ENCODE data around the gene VPS54.
"Not testable (repeated sequence)": the region's sequence is repeated elsewhere in the genome, so short reads cannot be mapped to it uniquely, and the experiment has no call there.

VPS54 gene

DNA sequence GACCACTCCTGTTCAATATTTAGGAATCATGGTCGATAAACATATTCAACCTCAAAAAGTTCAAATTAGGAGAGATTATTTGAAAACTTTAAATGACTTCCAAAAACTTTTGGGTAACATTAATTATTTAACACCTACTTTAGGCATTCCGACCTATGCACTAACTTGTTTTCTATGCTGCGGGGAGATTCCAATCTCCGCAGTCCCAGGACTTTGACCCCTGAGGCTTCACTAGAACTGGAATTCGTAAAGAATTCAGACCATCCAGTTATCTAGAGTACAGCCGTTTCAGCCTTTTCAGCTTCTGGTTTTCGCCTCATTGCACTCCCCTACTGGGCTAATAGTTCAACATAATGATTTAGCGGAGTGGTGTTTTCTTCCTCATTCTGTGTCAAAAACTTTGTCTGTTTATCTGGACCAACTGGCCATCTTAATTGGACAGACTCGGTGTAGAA is 26.1 kb downstream of the VPS54 start:
- not testable (repeated sequence) for DNase-seq

DNA sequence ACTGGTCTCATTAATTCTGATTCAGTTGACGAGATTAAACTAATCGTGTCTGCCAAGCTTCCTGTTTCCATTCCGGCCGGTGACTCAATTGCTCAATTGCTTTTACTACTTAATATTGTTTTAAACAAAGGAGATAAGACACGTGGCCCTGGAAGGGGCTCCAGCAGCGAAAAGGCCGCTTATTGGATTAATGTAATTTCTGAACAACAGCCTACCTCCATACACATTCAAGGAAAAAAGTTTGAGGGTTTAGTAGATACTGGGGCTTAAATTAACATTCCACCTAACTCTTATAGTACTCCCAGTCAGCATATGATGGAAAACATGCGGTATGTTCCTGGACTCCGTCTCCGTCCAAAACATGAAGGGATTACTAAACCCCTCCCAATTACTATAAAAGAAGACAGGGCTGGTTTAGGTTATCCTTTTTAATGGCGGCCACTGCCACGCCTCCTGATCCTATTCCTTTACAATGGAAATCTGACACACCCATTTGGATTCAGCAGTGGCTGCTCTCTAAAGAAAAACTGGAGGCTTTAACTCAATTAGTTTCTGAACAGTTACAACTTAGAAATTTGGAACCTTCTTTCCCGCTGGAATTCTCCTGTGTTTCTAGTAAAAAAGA is 27.1 kb downstream of the VPS54 start:
- DNase-seq = no peak

- DNase-seq = not testable (repeated sequence)
Measured at GRCh38 chr2:63991173-63991999, 27.8 kb downstream of the VPS54 start.

GRCh38 chr2:63990072-63990471 is 29.2 kb downstream of the VPS54 start:
- DNase-seq = no peak

DNA sequence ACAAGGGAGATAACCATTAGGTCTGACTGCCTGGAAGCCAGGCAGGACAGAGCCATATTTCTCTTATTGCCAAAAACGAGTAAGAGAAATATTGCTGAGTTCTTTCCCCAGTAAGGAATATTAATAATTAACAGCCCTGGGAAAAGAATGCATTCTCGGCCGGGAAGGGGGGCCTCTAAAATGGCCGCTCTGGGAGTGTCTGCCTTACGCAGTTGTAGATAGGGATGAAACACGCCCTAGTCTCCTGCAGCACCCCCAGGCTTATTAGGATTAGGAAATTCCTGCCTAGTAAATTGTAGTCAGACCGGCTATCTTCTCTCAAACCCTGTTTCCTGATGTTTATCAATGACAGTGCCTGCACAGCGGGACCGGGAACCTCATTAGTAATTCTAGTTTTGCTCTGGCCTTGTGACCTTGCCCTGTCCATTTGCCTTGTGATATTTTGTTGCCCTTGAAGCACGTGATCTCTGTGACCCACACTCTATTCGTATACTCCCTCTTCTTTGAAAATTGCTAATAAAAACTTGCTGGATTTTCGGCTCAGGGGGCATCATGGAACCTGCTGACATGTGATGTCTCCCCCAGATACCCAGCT is 30.3 kb downstream of the VPS54 start:
- not testable (repeated sequence) for DNase-seq

GRCh38 chr2:63984606-63985359 is 34.4 kb downstream of the VPS54 start:
- DNase-seq = no peak

GRCh38 chr2:63983986-63984605 is 35.1 kb downstream of the VPS54 start:
- no peak for DNase-seq

- DNase-seq = no peak
Measured at GRCh38 chr2:63982335-63982734, 36.9 kb downstream of the VPS54 start.

DNA sequence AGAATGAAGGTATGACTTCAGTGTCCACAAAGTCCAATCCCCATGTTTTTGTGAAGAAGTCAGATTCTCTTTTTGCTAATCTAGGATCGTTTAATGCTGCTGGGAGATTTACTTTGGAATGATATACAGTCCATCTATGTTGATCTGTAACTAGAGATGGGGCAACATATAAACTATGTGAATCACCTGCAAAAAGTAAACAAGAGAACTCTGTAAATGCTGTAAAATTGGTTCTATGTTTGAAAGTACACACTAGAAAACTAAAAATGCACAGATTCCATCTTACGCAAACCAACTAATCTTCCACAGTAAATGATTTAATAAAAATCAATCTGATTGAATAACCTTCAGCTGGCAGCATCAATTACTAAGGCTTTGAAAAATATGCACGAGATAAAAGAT is 37.5 kb downstream of the VPS54 start:
- DNase-seq = no peak

DNA sequence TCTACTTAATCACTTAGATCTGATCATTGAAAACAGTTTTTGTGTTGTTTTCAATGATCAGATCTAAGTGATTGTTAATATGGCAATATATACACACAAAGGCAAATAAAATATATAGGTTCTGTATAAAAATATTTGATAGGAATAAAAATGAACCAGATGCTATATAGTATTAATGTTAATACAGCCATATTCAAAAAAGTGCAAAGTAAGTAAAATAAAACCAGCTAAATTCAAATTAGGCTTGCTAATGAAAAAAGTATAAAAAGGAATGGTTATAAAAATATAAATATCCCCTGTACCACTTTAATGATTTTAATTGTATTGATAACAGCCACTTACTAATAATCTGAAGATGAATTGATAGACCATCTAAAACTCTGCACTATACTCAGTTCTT is 38.4 kb downstream of the VPS54 start:
- no peak for DNase-seq

GRCh38 chr2:63977904-63978303 is 41.3 kb downstream of the VPS54 start:
- DNase-seq = no peak

DNA sequence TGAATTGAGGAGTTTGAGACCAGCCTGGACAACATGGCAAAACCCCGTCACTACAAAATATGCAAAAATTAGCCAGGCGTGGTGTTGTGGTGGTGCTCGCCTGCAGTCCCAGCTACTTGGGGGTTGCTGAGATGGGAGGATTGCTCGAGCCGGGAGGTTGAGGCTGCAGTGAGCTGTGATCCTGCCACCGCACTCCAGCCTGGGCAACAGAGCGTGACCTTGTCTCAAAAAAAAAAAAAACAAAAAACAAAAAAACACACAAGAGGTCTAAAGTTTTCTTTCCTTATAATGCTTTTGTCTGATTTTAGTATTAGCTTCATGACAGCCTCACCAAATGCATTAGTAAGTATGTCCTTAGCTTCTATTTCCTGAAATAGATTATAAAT is 43.1 kb downstream of the VPS54 start:
- DNase-seq = no peak

- no peak for DNase-seq
Measured at GRCh38 chr2:63975437-63976124, 43.6 kb downstream of the VPS54 start.

DNA sequence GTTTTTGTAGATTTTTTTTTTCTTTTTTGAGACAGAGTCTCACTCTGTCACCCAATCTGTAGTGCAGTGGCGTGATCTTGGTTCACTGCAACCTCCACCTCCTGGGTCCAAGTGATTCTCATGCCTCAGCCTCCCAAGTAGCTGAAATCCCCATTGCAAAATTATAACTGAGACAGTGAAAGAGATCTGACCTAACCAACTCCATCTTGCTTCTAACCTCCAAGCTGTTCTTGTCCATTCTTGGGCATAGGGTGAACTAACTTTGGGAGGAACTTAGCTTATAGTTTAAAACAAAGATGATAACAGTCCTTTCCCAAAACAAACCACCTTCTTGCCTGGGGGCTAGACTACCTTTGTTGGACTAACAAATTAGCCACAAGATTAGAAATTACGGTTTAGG is 44.2 kb downstream of the VPS54 start:
- not testable (repeated sequence) for DNase-seq

GRCh38 chr2:63962186-63962585 is 57.0 kb downstream of the VPS54 start:
- DNase-seq = no peak

GRCh38 chr2:63950414-63950813 is 68.8 kb downstream of the VPS54 start:
- no peak for DNase-seq

DNA sequence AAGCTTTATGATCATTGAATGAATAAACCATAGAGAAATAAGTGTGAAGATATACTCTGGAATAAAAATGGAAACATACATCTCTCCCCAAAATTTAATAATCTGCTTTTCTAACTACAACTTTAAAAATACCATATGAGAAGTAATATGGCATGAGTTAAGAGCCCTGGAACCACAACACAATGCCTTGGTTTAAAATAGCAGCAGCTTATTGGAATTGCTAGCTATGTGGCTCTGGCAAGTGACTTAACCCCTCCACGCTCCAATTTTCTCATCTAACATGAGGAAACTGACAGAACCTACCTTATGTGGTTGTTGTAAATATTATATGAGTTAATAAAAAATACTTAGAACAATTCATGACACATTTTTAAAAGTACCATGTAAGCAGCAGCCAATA is 76.4 kb downstream of the VPS54 start:
- no peak for DNase-seq

DNA sequence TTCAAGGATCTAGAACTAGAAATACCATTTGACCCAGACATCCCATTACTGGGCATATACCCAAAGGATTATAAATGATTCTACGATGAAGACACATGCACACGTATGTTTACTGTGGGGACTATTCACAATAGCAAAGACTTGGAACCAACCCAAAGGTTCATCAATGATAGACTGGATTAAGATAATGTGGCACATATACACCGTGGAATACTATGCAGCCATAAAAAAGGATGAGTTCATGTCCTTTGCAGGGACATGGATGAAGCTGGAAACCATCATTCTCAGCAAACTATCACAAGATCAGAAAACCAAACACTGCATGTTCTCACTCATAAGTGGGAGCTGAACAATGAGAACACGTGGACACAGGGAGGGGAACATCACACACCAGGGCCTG is 87.1 kb downstream of the VPS54 start:
- DNase-seq = not testable (repeated sequence)

- no peak for DNase-seq
Measured at GRCh38 chr2:63926815-63927214, 92.4 kb downstream of the VPS54 start.

DNA sequence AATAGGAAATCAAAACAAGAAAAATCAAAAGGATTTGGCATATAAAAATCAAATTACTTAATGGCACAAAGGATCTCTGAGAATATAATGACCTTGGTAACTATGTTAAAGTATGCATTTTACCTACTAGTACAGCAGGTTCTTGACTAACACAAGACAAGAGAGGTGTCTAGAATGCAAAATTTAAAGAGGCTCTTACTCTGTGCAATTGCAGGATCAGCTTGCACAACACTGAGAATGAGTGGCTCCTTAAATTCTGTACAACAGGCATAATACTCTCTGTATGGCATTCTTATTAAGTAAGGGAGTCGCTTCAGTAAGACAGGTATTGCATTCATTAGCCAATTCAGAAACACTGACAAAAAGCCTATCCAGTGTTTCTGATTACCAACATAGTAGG is 104.9 kb downstream of the VPS54 start:
- no peak for DNase-seq

DNA sequence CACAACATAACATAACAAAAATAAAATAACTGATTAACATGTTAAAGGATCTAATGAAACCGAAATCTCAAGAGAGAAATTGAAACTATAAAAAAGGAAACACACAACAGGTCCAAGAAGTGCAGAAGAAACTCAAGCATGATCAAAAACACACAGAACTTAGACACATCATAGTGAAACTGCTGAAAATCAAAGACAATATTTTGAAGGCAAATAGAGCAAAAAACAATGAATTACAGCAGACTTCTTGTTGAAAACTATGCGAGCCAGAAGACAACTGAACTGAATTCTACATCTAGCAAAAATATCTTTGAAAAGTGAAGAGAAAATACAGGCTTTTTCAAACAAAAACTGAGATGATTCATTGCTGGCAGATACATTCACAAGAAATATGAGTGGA is 116.2 kb downstream of the VPS54 start:
- DNase-seq = no peak

DNA sequence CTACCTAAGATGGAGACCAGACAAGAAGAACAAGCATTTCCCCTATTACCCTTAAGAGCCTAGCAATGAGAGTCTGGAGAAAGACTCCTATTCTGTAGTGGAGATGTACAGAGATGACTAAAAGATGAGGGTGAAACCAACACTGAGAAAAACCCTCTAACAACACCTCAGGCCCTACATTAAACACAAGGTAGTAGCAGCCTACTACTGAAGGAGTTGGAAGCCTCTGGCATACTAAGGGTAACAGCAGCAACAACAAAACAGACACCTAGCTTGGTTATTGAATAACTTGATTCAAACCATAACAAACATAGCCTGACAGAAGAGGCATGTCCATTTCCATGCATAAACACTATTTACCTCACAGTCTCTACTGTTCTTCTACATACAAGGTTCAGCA is 117.1 kb downstream of the VPS54 start:
- no peak for DNase-seq
